HepG2 (cell line): ENCODE measurements around the gene SEMA6B. TPM values are rescaled to one million over a fixed set of nuclear protein-coding genes. Genes with fewer than 3 reads are reported as not detected.

Source experiments
- ADNP ChIP-seq: sonication (generic); formaldehyde crosslinking; IDR thresholded peaks from 2 replicates; pipeline ENCODE4 v1.4.0; 2020; ENCODE audit warnings: missing genetic modification reagents
- CBFB ChIP-seq: sonication (generic); formaldehyde crosslinking; IDR thresholded peaks from 2 replicates; pipeline ENCODE4 v1.4.0; 2020; ENCODE audit warnings: missing genetic modification reagents
- CC2D1A ChIP-seq: sonication (generic); formaldehyde crosslinking; IDR thresholded peaks from 2 replicates; pipeline ENCODE4 v1.8.1; 2023; ENCODE audit warnings: mild to moderate bottlenecking, missing genetic modification reagents
- CTCF ChIP-seq: sonication (generic); formaldehyde crosslinking; IDR thresholded peaks from 2 replicates; pipeline ENCODE4 v1.5.0; 2020; ENCODE audit warnings: mild to moderate bottlenecking, missing genetic modification reagents, moderate library complexity
- FOXA1 ChIP-seq, 2 experiments: fragments of 450-650 bp in 1 of 2; sonication (generic) in 1 of 2; formaldehyde crosslinking in 1 of 2; IDR thresholded peaks; 2 replicates each; pipeline versions ENCODE4 v1.4.0 to v1.6.1; 2016 to 2020; ENCODE audit warnings: missing genetic modification reagents in 1 of 2
- HCFC1 ChIP-seq: fragments of 150-350 bp; IDR thresholded peaks from 2 replicates; pipeline ENCODE4 v1.6.1; 2014; ENCODE audit warnings: low read depth, low read length
- HDAC2 ChIP-seq: sonication (generic); formaldehyde crosslinking; IDR thresholded peaks from 2 replicates; pipeline ENCODE4 v1.4.0; 2020; ENCODE audit warnings: missing genetic modification reagents
- IKZF1 ChIP-seq: fragments of 450-650 bp; IDR thresholded peaks from 2 replicates; pipeline ENCODE4 v1.7.1; 2016
- KAT8 ChIP-seq: IDR thresholded peaks from 2 replicates; pipeline ENCODE4 v1.6.1; 2016; ENCODE audit warnings: missing genetic modification reagents, missing compliant biosample characterization
- MAFG ChIP-seq: sonication (generic); formaldehyde crosslinking; IDR thresholded peaks from 2 replicates; pipeline ENCODE4 v1.5.1; 2020; ENCODE audit warnings: mild to moderate bottlenecking, missing genetic modification reagents
- MXD1 ChIP-seq: sonication (generic); formaldehyde crosslinking; IDR thresholded peaks from 2 replicates; pipeline ENCODE4 v1.4.0; 2020; ENCODE audit warnings: mild to moderate bottlenecking, missing genetic modification reagents
- PHF21A ChIP-seq: sonication (generic); formaldehyde crosslinking; IDR thresholded peaks from 2 replicates; pipeline ENCODE4 v1.5.0; 2020; ENCODE audit warnings: mild to moderate bottlenecking, missing genetic modification reagents
- PLRG1 ChIP-seq: fragments of 450-650 bp; conservative IDR thresholded peaks from 2 replicates; pipeline ENCODE4 v1.6.1; 2016
- SMAD1 ChIP-seq: sonication (generic); formaldehyde crosslinking; IDR thresholded peaks from 2 replicates; pipeline ENCODE4 v1.4.0; 2020; ENCODE audit warnings: missing genetic modification reagents, low read depth, mild to moderate bottlenecking, borderline replicate concordance
- SMAD3 ChIP-seq: sonication (generic); formaldehyde crosslinking; IDR thresholded peaks from 2 replicates; pipeline ENCODE4 v1.4.0; 2020; ENCODE audit warnings: missing genetic modification reagents
- SP1 ChIP-seq, 2 experiments: fragments of 450-650 bp in 1 of 2; sonication (generic) in 1 of 2; formaldehyde crosslinking in 1 of 2; IDR thresholded peaks; 2 replicates each; pipeline versions ENCODE4 v1.4.0 to v1.6.1; 2016 to 2020; ENCODE audit warnings: missing genetic modification reagents in 1 of 2
- STAG1 ChIP-seq: sonication (generic); formaldehyde crosslinking; IDR thresholded peaks from 2 replicates; pipeline ENCODE4 v1.4.0; 2020; ENCODE audit warnings: missing genetic modification reagents
- TEAD3 ChIP-seq: optimal IDR thresholded peaks from 2 replicates; pipeline ENCODE3; 2016; ENCODE audit warnings: borderline replicate concordance
- THAP7 ChIP-seq: sonication (generic); formaldehyde crosslinking; IDR thresholded peaks from 2 replicates; pipeline ENCODE4 v1.8.1; 2023; ENCODE audit warnings: mild to moderate bottlenecking, missing genetic modification reagents
- THRA ChIP-seq: sonication (generic); formaldehyde crosslinking; IDR thresholded peaks from 2 replicates; pipeline ENCODE4 v1.4.0; 2020; ENCODE audit warnings: missing genetic modification reagents, borderline replicate concordance
- ZNF292 ChIP-seq: sonication (generic); formaldehyde crosslinking; IDR thresholded peaks from 2 replicates; pipeline ENCODE4 v1.8.1; 2022; ENCODE audit warnings: mild to moderate bottlenecking, low read depth, missing genetic modification reagents, borderline replicate concordance
- ZNF501 ChIP-seq: sonication (generic); formaldehyde crosslinking; IDR thresholded peaks from 2 replicates; pipeline ENCODE4 v1.5.1; 2020; ENCODE audit warnings: mild to moderate bottlenecking, moderate library complexity, missing genetic modification reagents
- ZNF563 ChIP-seq: sonication (generic); formaldehyde crosslinking; IDR thresholded peaks from 2 replicates; pipeline ENCODE4 v1.8.0; 2022; ENCODE audit warnings: mild to moderate bottlenecking, moderate library complexity, missing genetic modification reagents
- ZNF768 ChIP-seq: sonication (generic); formaldehyde crosslinking; IDR thresholded peaks from 2 replicates; pipeline ENCODE4 v1.4.0; 2020; ENCODE audit warnings: missing genetic modification reagents
- ZSCAN31 ChIP-seq: sonication (generic); formaldehyde crosslinking; IDR thresholded peaks from 2 replicates; pipeline ENCODE4 v1.5.0; 2020; ENCODE audit warnings: low read depth, mild to moderate bottlenecking, missing genetic modification reagents
- polyA plus RNA-seq, 8 experiments: library from polyadenylated mRNA; depleted of rRNA in 3 of 8; stranded (reverse) in 7 of 8; unstranded in 1 of 8; fragments of >200 nt; fragmentation: Illumina TruSeq in 4 of 8; extraction: Trizol in 4 of 8; gene quantifications; 2 replicates each; pipeline versions ENCODE4 v1.2.1 to v1.2.3, GENCODE V29; 2011 to 2016; ENCODE audit warnings: low read depth in 4 of 8, missing spikeins in 1 of 8, mixed read lengths in 1 of 8; ENCODE audit not compliant: insufficient read depth in 1 of 8
- total RNA-seq, 5 experiments: library from RNA; depleted of rRNA; stranded (reverse); fragments of >200 nt; fragmentation: Illumina TruSeq; extraction: Trizol; gene quantifications; 2 replicates each; pipeline ENCODE4 v1.2.3, GENCODE V29; 2016; ENCODE audit warnings: low read depth in 1 of 5

The SEMA6B gene
- total and polyA plus RNA-seq, 2 of the 13 experiments (the other 11 are each of a cell fraction or from before 2014, with no cell fraction given) = 45.5 to 67.1 TPM

GRCh38 chr19:4606921-4607678, 47.6 kb upstream of the SEMA6B start (continued):
- TF ChIP-seq CBFB (CRISPR knock-in tag) = peak; percentile 57; the same call in 1 of the 2 replicates
- TF ChIP-seq MAFG = 0 out of 2 replicates have a peak, but pooled peaks have one; percentile 43
- peak; percentile 59 for TF ChIP-seq TEAD3
- no peak for TF ChIP-seq FOXA1 (IDR thresholded peaks at IDR 0.05)
- peak; percentile 19; the same call in 1 of the 2 replicates for TF ChIP-seq FOXA1 (CRISPR knock-in tag; IDR thresholded peaks at IDR 0.05)
- TF ChIP-seq ADNP = peak; percentile 76; the same call in 1 of the 2 replicates
- TF ChIP-seq ZNF563 (CRISPR knock-in tag) = peak; percentile 44; the same call in 1 of the 2 replicates
- TF ChIP-seq ZSCAN31 = 0 out of 2 replicates have a peak, but pooled peaks have one; percentile 62
- TF ChIP-seq HCFC1 = no peak
- TF ChIP-seq THRA (CRISPR knock-in tag) = 0 out of 2 replicates have a peak, but pooled peaks have one; percentile 10
- TF ChIP-seq IKZF1 = no peak
- peak; percentile 27; the same call in 1 of the 2 replicates for TF ChIP-seq ZNF768
- 0 out of 2 replicates have a peak, but pooled peaks have one; percentile 26 for TF ChIP-seq MXD1 (CRISPR knock-in tag)
- TF ChIP-seq STAG1 (CRISPR knock-in tag) = 0 out of 2 replicates have a peak, but pooled peaks have one; percentile 14
- peak; percentile 45; the same call in 1 of the 2 replicates for TF ChIP-seq PHF21A (CRISPR knock-in tag)
- TF ChIP-seq SMAD1 (CRISPR knock-in tag) = no peak
- peak; percentile 31; the same call in 1 of the 2 replicates for TF ChIP-seq HDAC2 (CRISPR knock-in tag)
- no peak for TF ChIP-seq PLRG1
- no peak for TF ChIP-seq SP1 (IDR thresholded peaks at IDR 0.05)
- no peak; the same call in 1 of the 2 replicates for TF ChIP-seq SP1 (CRISPR knock-in tag; IDR thresholded peaks at IDR 0.05)
- peak; percentile 68 for TF ChIP-seq ZNF501 (CRISPR knock-in tag)
- peak; percentile 51 for TF ChIP-seq CTCF (CRISPR knock-in tag)
- TF ChIP-seq THAP7 (CRISPR knock-in tag) = 0 out of 2 replicates have a peak, but pooled peaks have one; percentile 40
- TF ChIP-seq CC2D1A (CRISPR knock-in tag) = no peak
- no peak for TF ChIP-seq SMAD3 (CRISPR knock-in tag)
- peak; percentile 50; the same call in 1 of the 2 replicates for TF ChIP-seq ZNF292 (CRISPR knock-in tag)
- 0 out of 2 replicates have a peak, but pooled peaks have one; percentile 15 for TF ChIP-seq KAT8 (CRISPR knock-in tag)
